HL-60/S4 (cell line): ENCODE data around the gene RFXAP.
"Not testable (repeated sequence)": the region's sequence is repeated elsewhere in the genome, so short reads cannot be mapped to it uniquely, and the experiment has no call there.

Experiments used
- in situ Hi-C: fragments of 300-500 bp; cut with MboI; formaldehyde crosslinking; loops from 2 replicates; pipeline ENCODE4 v1.14.3; 2022; ENCODE audit warnings: low sequenced_read_pairs

Gene RFXAP

GRCh38 chr13:36818804-36819738, at the start of gene RFXAP:
Gene RFXAP, plus strand, starts transcription at chr13:36819222. Its CDS starts 136 bp downstream, at chr13:36819358.
- in situ Hi-C loops: no loop called here

- in situ Hi-C loops: no loop called here
These were observed 49.5 kb upstream of the RFXAP start for GRCh38 chr13:36769545-36769944.

GRCh38 chr13:36770741-36771140, 48.3 kb upstream of the RFXAP start:
- in situ Hi-C loops: no loop called here

GRCh38 chr13:36772853-36773252, 46.2 kb upstream of the RFXAP start:
- in situ Hi-C loops: no loop called here

GRCh38 chr13:36774931-36775330, 44.1 kb upstream of the RFXAP start:
- in situ Hi-C loops: no loop called here

GRCh38 chr13:36776175-36776574, 42.8 kb upstream of the RFXAP start:
- in situ Hi-C loops: no loop called here

GRCh38 chr13:36778083-36778671, 40.8 kb upstream of the RFXAP start:
- in situ Hi-C loops: no loop called here

GRCh38 chr13:36783890-36784289, 35.1 kb upstream of the RFXAP start:
- in situ Hi-C loops: no loop called here

GRCh38 chr13:36786175-36786574, 32.8 kb upstream of the RFXAP start:
- in situ Hi-C loops: not testable (repeated sequence)

- in situ Hi-C loops: no loop called here
These were observed 31.8 kb upstream of the RFXAP start for GRCh38 chr13:36787181-36787580.

GRCh38 chr13:36788276-36788675, 30.7 kb upstream of the RFXAP start:
- in situ Hi-C loops: no loop called here

- in situ Hi-C loops: no loop called here
These were observed 30.0 kb upstream of the RFXAP start for GRCh38 chr13:36789061-36789460.

- in situ Hi-C loops: no loop called here
These were observed 29.3 kb upstream of the RFXAP start for GRCh38 chr13:36789730-36790129.

GRCh38 chr13:36794706-36795105, 24.3 kb upstream of the RFXAP start:
- in situ Hi-C loops: no loop called here

GRCh38 chr13:36795463-36795862, 23.6 kb upstream of the RFXAP start:
- in situ Hi-C loops: no loop called here

GRCh38 chr13:36796052-36796451, 23.0 kb upstream of the RFXAP start:
- in situ Hi-C loops: no loop called here

- in situ Hi-C loops: no loop called here
These were observed 18.0 kb upstream of the RFXAP start for GRCh38 chr13:36801035-36801434.

GRCh38 chr13:36804588-36804987, 14.4 kb upstream of the RFXAP start:
- in situ Hi-C loops: no loop called here

- in situ Hi-C loops: no loop called here
These were observed 12.9 kb upstream of the RFXAP start for GRCh38 chr13:36806102-36806501.

- in situ Hi-C loops: no loop called here
These were observed 11.4 kb upstream of the RFXAP start for GRCh38 chr13:36807616-36808015.

- in situ Hi-C loops: no loop called here
These were observed 5.8 kb upstream of the RFXAP start for GRCh38 chr13:36813225-36813624.

GRCh38 chr13:36814465-36814864, 4.6 kb upstream of the RFXAP start:
- in situ Hi-C loops: no loop called here
